Measurements from ENCODE around the gene SEMG2.

DNA sequence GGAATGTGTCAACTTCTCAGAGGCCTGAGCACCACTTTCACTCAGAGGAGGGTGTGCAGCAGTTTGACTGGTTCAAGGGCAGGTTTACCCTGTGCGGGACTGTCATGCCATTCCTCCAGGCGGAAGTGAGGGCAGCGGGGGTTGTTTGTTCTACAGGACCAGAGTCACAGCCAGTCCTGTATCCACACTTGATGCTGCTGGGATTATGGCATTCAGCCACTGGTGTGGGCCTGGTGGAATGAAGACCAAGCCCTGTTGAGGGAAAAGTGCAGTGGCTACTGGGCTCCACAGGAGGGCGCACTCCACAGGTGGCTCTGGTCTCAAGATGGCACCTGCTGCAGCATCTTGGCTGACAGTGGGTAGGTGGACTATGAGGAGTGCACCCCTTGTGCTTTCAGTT, 14.8 kb downstream of the SEMG2 start:
- TF ChIP-seq EZH2 (IDR thresholded peaks at IDR 0.05; ENCODE audit: borderline replicate concordance, low read depth, low read length, poor library complexity, severe bottlenecking): no peak
- TF ChIP-seq, protein P1, sequence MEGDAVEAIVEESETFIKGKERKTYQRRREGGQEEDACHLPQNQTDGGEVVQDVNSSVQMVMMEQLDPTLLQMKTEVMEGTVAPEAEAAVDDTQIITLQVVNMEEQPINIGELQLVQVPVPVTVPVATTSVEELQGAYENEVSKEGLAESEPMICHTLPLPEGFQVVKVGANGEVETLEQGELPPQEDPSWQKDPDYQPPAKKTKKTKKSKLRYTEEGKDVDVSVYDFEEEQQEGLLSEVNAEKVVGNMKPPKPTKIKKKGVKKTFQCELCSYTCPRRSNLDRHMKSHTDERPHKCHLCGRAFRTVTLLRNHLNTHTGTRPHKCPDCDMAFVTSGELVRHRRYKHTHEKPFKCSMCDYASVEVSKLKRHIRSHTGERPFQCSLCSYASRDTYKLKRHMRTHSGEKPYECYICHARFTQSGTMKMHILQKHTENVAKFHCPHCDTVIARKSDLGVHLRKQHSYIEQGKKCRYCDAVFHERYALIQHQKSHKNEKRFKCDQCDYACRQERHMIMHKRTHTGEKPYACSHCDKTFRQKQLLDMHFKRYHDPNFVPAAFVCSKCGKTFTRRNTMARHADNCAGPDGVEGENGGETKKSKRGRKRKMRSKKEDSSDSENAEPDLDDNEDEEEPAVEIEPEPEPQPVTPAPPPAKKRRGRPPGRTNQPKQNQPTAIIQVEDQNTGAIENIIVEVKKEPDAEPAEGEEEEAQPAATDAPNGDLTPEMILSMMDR (conservative IDR thresholded peaks at IDR 0.05; ENCODE audit: low read depth, low read length): peak; percentile 69

Data from A673 (cell line).